Upper lobe of left lung (tissue), 6 donors: Measurements from ENCODE around the gene CRYAA. TPM values are rescaled to one million over a fixed set of nuclear protein-coding genes. Genes with fewer than 3 reads are reported as not detected.

Source experiments
- ATAC-seq, 2 donors: fragments of 200-7000 bp; cut with Tn5 transposase; one replicate each; pipeline ENCODE4 v1.9.1; 2022; ENCODE audit warnings: mild to moderate bottlenecking in 2 of 2, moderate library complexity in 2 of 2; ENCODE audit not compliant: low FRiP score in 2 of 2
- DNase-seq, 2 donors: peaks; one replicate each; pipeline ENCODE4 v3.0.0-alpha.2; 2019 to 2020
- H3K27ac ChIP-seq, 4 donors: fragments of 200-600 bp; sonication (generic); one replicate each; pipeline ENCODE4 v1.5.1; 2016 to 2019
- H3K27me3 ChIP-seq, 4 donors: fragments of 200-600 bp; sonication (generic); one replicate each; pipeline ENCODE4 v1.5.1; 2017 to 2019
- H3K36me3 ChIP-seq, 4 donors: fragments of 200-600 bp; sonication (generic); one replicate each; pipeline ENCODE4 v1.5.1; 2016 to 2019
- H3K4me1 ChIP-seq, 4 donors: fragments of 200-600 bp; sonication (generic); one replicate each; pipeline ENCODE4 v1.5.1; 2018 to 2019
- H3K4me3 ChIP-seq, 4 donors: fragments of 200-600 bp; sonication (generic); one replicate each; pipeline ENCODE4 v1.5.1; 2017 to 2019; ENCODE audit warnings: mild to moderate bottlenecking in 2 of 4, moderate library complexity in 1 of 4
- H3K9me3 ChIP-seq, 4 donors: fragments of 200-600 bp; sonication (generic); one replicate each; pipeline ENCODE4 v1.5.1; 2018 to 2019
- CTCF ChIP-seq, 6 experiments: fragments of 450-650 bp in 4 of 6; fragments of 200-600 bp in 2 of 6; sonication (generic) in 2 of 6; IDR thresholded peaks; one replicate each; pipeline ENCODE4 v1.5.1; 2016 to 2019; ENCODE audit warnings: antibody characterized with exemption in 6 of 6
- EP300 ChIP-seq, 4 donors: sonication (generic); formaldehyde crosslinking; IDR thresholded peaks; one replicate each; pipeline ENCODE4 v1.5.1; 2017; ENCODE audit warnings: antibody characterized with exemption in 4 of 4, control low read depth in 2 of 4
- POLR2A ChIP-seq, 4 donors: fragments of 450-650 bp; IDR thresholded peaks; one replicate each; pipeline ENCODE4 v1.5.1; 2016 to 2017; ENCODE audit warnings: antibody characterized with exemption in 4 of 4, mild to moderate bottlenecking in 2 of 4
- POLR2AphosphoS5 ChIP-seq, 2 donors: sonication (generic); formaldehyde crosslinking; IDR thresholded peaks; one replicate each; pipeline ENCODE4 v1.5.1; 2017; ENCODE audit warnings: antibody characterized with exemption in 2 of 2
- WGBS, 2 donors: methylation state at CpG; one replicate each; pipeline ENCODE4 v1.1.5; 2017 to 2018; 5-methylcytosine and 5-hydroxymethylcytosine counted together
- total RNA-seq, 6 donors: library from RNA; depleted of rRNA in 4 of 6; stranded (reverse); fragments of >200 nt in 4 of 6; gene quantifications; one replicate each; pipeline versions ENCODE4 v1.1.0 to v1.2.1, GENCODE V29; 2016 to 2021
- donor health status: DM: no; HTN: no; CAD: no; lungs with moderate emphysema.
- donor health status: DM: no; HTN: yes; CAD: no; lungs with severe emphysema.

Gene CRYAA
- total RNA-seq, 6 donors from 2014 or later: not detected

- WGBS, 2 donors: 94 to 95% methylated on average over 8 to 10 of the region's 11 CpGs
- no peak for ATAC-seq
- Histone ChIP-seq H3K9me3 (no peaks in the 10 kb centered on the region), H3K4me1 (peaks cover 10 to 26% (median 18%) of the 10 kb centered on the region in 4 donors), H3K27ac (no peak overlapping the region), H3K4me3 (no peak overlapping the region), H3K27me3 (no peaks in the 10 kb centered on the region), H3K36me3 (no peaks in the 10 kb centered on the region)
- TF ChIP-seq EP300 (IDR thresholded peaks at IDR 0.05): no peak
- no peak for TF ChIP-seq POLR2A (IDR thresholded peaks at IDR 0.05)
- TF ChIP-seq CTCF (IDR thresholded peaks at IDR 0.05): no peak
- TF ChIP-seq POLR2AphosphoS5 (IDR thresholded peaks at IDR 0.05): no peak
- DNase-seq: peak in 1 of 2 donors; percentile 6
These were observed 24.4 kb downstream of the CRYAA start for GRCh38 chr21:43193088-43193650.

GRCh38 chr21:43193651-43194302, 25.0 kb downstream of the CRYAA start:
- WGBS, 2 donors: 61 to 66% methylated on average over 9 to 10 of the region's 19 CpGs
- Histone ChIP-seq H3K4me1 (peaks cover 10 to 26% (median 18%) of the 10 kb centered on the region in 4 donors), H3K27me3 (no peaks in the 10 kb centered on the region), H3K4me3 (no peak overlapping the region), H3K9me3 (no peaks in the 10 kb centered on the region), H3K36me3 (no peaks in the 10 kb centered on the region), H3K27ac (peak overlapping the region in 1 of 4 donors; percentile 21)
- DNase-seq (peak; percentile 15 to 63), ATAC-seq (peak in 1 of 2 donors; percentile 67)
- no peak for TF ChIP-seq POLR2AphosphoS5 (IDR thresholded peaks at IDR 0.05)
- no peak for TF ChIP-seq POLR2A (IDR thresholded peaks at IDR 0.05)
- TF ChIP-seq CTCF (IDR thresholded peaks at IDR 0.05): no peak
- TF ChIP-seq EP300 (IDR thresholded peaks at IDR 0.05): no peak

- peak overlapping the region; percentile 40 to 66 (median 59) for H3K27ac ChIP-seq
- peak; percentile 18 to 43 for DNase-seq
- H3K4me3 ChIP-seq: no peak overlapping the region
- peaks cover 10 to 26% (median 18%) of the 10 kb centered on the region in 4 donors for H3K4me1 ChIP-seq
- H3K9me3 ChIP-seq: no peaks in the 10 kb centered on the region
- no peaks in the 10 kb centered on the region for H3K36me3 ChIP-seq
- no peaks in the 10 kb centered on the region for H3K27me3 ChIP-seq
- WGBS, 2 donors: 82 to 85% methylated on average over 15 to 23 of the region's 23 CpGs
- no peak for TF ChIP-seq EP300 (IDR thresholded peaks at IDR 0.05)
- TF ChIP-seq POLR2AphosphoS5 (IDR thresholded peaks at IDR 0.05): no peak
- TF ChIP-seq CTCF (IDR thresholded peaks at IDR 0.05): no peak
- TF ChIP-seq POLR2A (IDR thresholded peaks at IDR 0.05): no peak
- peak in 1 of 2 donors; percentile 4 for ATAC-seq
These were observed 25.7 kb downstream of the CRYAA start for GRCh38 chr21:43194303-43195120.

GRCh38 chr21:43195121-43196021, 26.6 kb downstream of the CRYAA start:
- WGBS, 2 donors: 71 to 78% methylated on average over 21 to 32 of the region's 32 CpGs
- peak in 1 of 2 donors; percentile 3 for TF ChIP-seq POLR2AphosphoS5 (IDR thresholded peaks at IDR 0.05)
- no peak for TF ChIP-seq EP300 (IDR thresholded peaks at IDR 0.05)
- no peak for TF ChIP-seq CTCF (IDR thresholded peaks at IDR 0.05)
- TF ChIP-seq POLR2A (IDR thresholded peaks at IDR 0.05): no peak
- H3K9me3 ChIP-seq: no peaks in the 10 kb centered on the region
- H3K4me3 ChIP-seq: peak overlapping the region in 1 of 4 donors; percentile 16
- H3K4me1 ChIP-seq: peaks cover 10 to 26% (median 18%) of the 10 kb centered on the region in 4 donors
- ATAC-seq: peak in 1 of 2 donors; percentile 73
- DNase-seq: peak; percentile 20 to 61
- no peaks in the 10 kb centered on the region for H3K36me3 ChIP-seq
- H3K27ac ChIP-seq: peak overlapping the region; percentile 40 to 66 (median 59)
- H3K27me3 ChIP-seq: no peaks in the 10 kb centered on the region
